Liver (tissue), 3 donors: ENCODE results near the gene TMPRSS2.

Source experiments
- ATF3 ChIP-seq: IDR thresholded peaks from 2 replicates; pipeline ENCODE4 v1.6.1; 2016; ENCODE audit warnings: antibody characterized with exemption
- EGR1 ChIP-seq, 2 donors: IDR thresholded peaks; 2 replicates each; pipeline ENCODE4 v1.6.1; 2016 to 2018; ENCODE audit warnings: antibody characterized with exemption in 2 of 2, low read depth in 2 of 2
- FOXA1 ChIP-seq: IDR thresholded peaks from 2 replicates; pipeline ENCODE4 v1.6.1; 2016; ENCODE audit warnings: antibody characterized with exemption
- GABPA ChIP-seq, 2 donors: IDR thresholded peaks in 1 of 2; conservative IDR thresholded peaks in 1 of 2; 2 replicates each; pipeline ENCODE4 v1.6.1; 2016; ENCODE audit warnings: antibody characterized with exemption in 2 of 2, mild to moderate bottlenecking in 1 of 2, moderate library complexity in 1 of 2
- MAX ChIP-seq: IDR thresholded peaks from 2 replicates; pipeline ENCODE4 v1.6.1; 2016; ENCODE audit warnings: antibody characterized with exemption
- RAD21 ChIP-seq, 2 donors: IDR thresholded peaks; 2 replicates each; pipeline ENCODE4 v1.6.1; 2016; ENCODE audit warnings: antibody characterized with exemption in 2 of 2, mild to moderate bottlenecking in 2 of 2
- RXRA ChIP-seq, 2 donors: IDR thresholded peaks; 2 replicates each; pipeline ENCODE4 v1.6.1; 2017 to 2018; ENCODE audit warnings: antibody characterized with exemption in 2 of 2, mild to moderate bottlenecking in 1 of 2
- SP1 ChIP-seq: IDR thresholded peaks from 2 replicates; pipeline ENCODE4 v1.6.1; 2018; ENCODE audit warnings: antibody characterized with exemption, mild to moderate bottlenecking
- TAF1 ChIP-seq: conservative IDR thresholded peaks from 2 replicates; pipeline ENCODE4 v1.6.1; 2016; ENCODE audit warnings: antibody characterized with exemption, mild to moderate bottlenecking
- ZBTB33 ChIP-seq: IDR thresholded peaks from 2 replicates; pipeline ENCODE4 v1.6.1; 2016; ENCODE audit warnings: antibody characterized with exemption
- TF ChIP-seq, protein P1 (sequence below): fragments of 150-350 bp; IDR thresholded peaks from 2 replicates; pipeline ENCODE4 v1.5.1; 2017; ENCODE audit warnings: improper control_type of control experiment, low read depth, low read length; ENCODE audit not compliant: missing input control
- TF ChIP-seq, protein P2 (sequence below): IDR thresholded peaks from 2 replicates; pipeline ENCODE4 v1.6.1; 2016; ENCODE audit warnings: antibody characterized with exemption, mild to moderate bottlenecking
- donor health status: healthy.
- donor health status: healthy.

- TF ChIP-seq TAF1, result no peak
- TF ChIP-seq, protein P1, sequence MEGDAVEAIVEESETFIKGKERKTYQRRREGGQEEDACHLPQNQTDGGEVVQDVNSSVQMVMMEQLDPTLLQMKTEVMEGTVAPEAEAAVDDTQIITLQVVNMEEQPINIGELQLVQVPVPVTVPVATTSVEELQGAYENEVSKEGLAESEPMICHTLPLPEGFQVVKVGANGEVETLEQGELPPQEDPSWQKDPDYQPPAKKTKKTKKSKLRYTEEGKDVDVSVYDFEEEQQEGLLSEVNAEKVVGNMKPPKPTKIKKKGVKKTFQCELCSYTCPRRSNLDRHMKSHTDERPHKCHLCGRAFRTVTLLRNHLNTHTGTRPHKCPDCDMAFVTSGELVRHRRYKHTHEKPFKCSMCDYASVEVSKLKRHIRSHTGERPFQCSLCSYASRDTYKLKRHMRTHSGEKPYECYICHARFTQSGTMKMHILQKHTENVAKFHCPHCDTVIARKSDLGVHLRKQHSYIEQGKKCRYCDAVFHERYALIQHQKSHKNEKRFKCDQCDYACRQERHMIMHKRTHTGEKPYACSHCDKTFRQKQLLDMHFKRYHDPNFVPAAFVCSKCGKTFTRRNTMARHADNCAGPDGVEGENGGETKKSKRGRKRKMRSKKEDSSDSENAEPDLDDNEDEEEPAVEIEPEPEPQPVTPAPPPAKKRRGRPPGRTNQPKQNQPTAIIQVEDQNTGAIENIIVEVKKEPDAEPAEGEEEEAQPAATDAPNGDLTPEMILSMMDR, result no peak
- TF ChIP-seq ATF3, result no peak
- no peak for TF ChIP-seq SP1
- TF ChIP-seq, protein P2, sequence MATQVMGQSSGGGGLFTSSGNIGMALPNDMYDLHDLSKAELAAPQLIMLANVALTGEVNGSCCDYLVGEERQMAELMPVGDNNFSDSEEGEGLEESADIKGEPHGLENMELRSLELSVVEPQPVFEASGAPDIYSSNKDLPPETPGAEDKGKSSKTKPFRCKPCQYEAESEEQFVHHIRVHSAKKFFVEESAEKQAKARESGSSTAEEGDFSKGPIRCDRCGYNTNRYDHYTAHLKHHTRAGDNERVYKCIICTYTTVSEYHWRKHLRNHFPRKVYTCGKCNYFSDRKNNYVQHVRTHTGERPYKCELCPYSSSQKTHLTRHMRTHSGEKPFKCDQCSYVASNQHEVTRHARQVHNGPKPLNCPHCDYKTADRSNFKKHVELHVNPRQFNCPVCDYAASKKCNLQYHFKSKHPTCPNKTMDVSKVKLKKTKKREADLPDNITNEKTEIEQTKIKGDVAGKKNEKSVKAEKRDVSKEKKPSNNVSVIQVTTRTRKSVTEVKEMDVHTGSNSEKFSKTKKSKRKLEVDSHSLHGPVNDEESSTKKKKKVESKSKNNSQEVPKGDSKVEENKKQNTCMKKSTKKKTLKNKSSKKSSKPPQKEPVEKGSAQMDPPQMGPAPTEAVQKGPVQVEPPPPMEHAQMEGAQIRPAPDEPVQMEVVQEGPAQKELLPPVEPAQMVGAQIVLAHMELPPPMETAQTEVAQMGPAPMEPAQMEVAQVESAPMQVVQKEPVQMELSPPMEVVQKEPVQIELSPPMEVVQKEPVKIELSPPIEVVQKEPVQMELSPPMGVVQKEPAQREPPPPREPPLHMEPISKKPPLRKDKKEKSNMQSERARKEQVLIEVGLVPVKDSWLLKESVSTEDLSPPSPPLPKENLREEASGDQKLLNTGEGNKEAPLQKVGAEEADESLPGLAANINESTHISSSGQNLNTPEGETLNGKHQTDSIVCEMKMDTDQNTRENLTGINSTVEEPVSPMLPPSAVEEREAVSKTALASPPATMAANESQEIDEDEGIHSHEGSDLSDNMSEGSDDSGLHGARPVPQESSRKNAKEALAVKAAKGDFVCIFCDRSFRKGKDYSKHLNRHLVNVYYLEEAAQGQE, result no peak
- no peak for TF ChIP-seq MAX
- no peak for TF ChIP-seq FOXA1
- no peak for TF ChIP-seq GABPA (IDR thresholded peaks at IDR 0.05 in 1 of 2, conservative IDR thresholded peaks at IDR 0.05 in 1 of 2)
- no peak for TF ChIP-seq RXRA (IDR thresholded peaks at IDR 0.05)
- no peak for TF ChIP-seq EGR1 (IDR thresholded peaks at IDR 0.05; ENCODE audit: low read depth in 2 of 2)
- no peak for TF ChIP-seq ZBTB33
- TF ChIP-seq RAD21 (IDR thresholded peaks at IDR 0.05), result no peak
Observed at GRCh38 chr21:41500363-41500762, 7.6 kb downstream of the TMPRSS2 start.
